GM23338 (cell line): ENCODE results near the gene HRAS. TPM values are rescaled to one million over a fixed set of nuclear protein-coding genes. Genes with fewer than 3 reads are reported as not detected.

ENCODE experiments used
- ATAC-seq: fragments of 200-7000 bp; cut with Tn5 transposase; 3 replicates; pipeline ENCODE4 v1.9.1; 2020
- DNase-seq: peaks from one replicate; pipeline ENCODE4 v3.0.0-alpha.2; 2015; ENCODE audit warnings: low spot score
- H2AFZ ChIP-seq: fragments of 200-600 bp; sonication (generic); 2 replicates; pipeline ENCODE4 v1.8.0; 2016; ENCODE audit warnings: antibody characterized with exemption, mild to moderate bottlenecking, moderate library complexity
- H3F3A ChIP-seq: fragments of 200-600 bp; sonication (generic); replicated peaks from 2 replicates; pipeline ENCODE4 v1.8.0; 2017; ENCODE audit warnings: antibody characterized with exemption, mixed run types, low read depth
- H3K27ac ChIP-seq: fragments of 200-600 bp; sonication (generic); 2 replicates; pipeline ENCODE4 v1.6.1; 2016; ENCODE audit warnings: low read depth
- H3K27me3 ChIP-seq: fragments of 200-600 bp; sonication (generic); 2 replicates; pipeline ENCODE4 v1.8.0; 2016; ENCODE audit warnings: mild to moderate bottlenecking, mixed run types, moderate library complexity; ENCODE audit not compliant: insufficient read depth
- H3K36me3 ChIP-seq: fragments of 200-600 bp; sonication (generic); 2 replicates; pipeline ENCODE4 v1.8.0; 2016; ENCODE audit warnings: mild to moderate bottlenecking; ENCODE audit not compliant: insufficient read depth
- H3K4me1 ChIP-seq: fragments of 200-600 bp; sonication (generic); 2 replicates; pipeline ENCODE4 v1.8.0; 2016; ENCODE audit warnings: mild to moderate bottlenecking, moderate library complexity; ENCODE audit not compliant: insufficient read depth
- H3K4me2 ChIP-seq: fragments of 200-600 bp; sonication (generic); 2 replicates; pipeline ENCODE4 v1.7.1; 2017; ENCODE audit warnings: mixed run types
- H3K4me3 ChIP-seq: fragments of 200-600 bp; sonication (generic); 2 replicates; pipeline ENCODE4 v1.6.1; 2016; ENCODE audit warnings: mixed run types
- H3K79me2 ChIP-seq: fragments of 200-600 bp; sonication (generic); replicated peaks from 2 replicates; pipeline ENCODE4 v1.8.0; 2017; ENCODE audit warnings: mild to moderate bottlenecking; ENCODE audit not compliant: insufficient read depth
- H3K9me2 ChIP-seq: fragments of 200-600 bp; sonication (generic); 2 replicates; pipeline ENCODE4 v1.8.0; 2017; ENCODE audit not compliant: insufficient read depth
- H4K20me1 ChIP-seq: fragments of 200-600 bp; sonication (generic); replicated peaks from 2 replicates; pipeline ENCODE4 v1.8.0; 2017; ENCODE audit warnings: mild to moderate bottlenecking; ENCODE audit not compliant: insufficient read depth
- H3K27ac Mint-ChIP-seq: 2 replicates; pipeline ENCODE4 v1.8.0; 2020; ENCODE audit warnings: inconsistent platforms, mild to moderate bottlenecking, moderate library complexity, mixed read lengths
- H3K27me3 Mint-ChIP-seq: 3 replicates; pipeline ENCODE4 v1.8.0; 2022; ENCODE audit warnings: low read depth, mild to moderate bottlenecking, moderate library complexity, mixed read lengths, inconsistent platforms; ENCODE audit not compliant: insufficient read depth, poor library complexity
- H3K36me3 Mint-ChIP-seq: 3 replicates; pipeline ENCODE4 v1.8.0; 2021; ENCODE audit warnings: low read depth, mild to moderate bottlenecking, inconsistent platforms, moderate library complexity, mixed read lengths
- H3K4me1 Mint-ChIP-seq: 3 replicates; pipeline ENCODE4 v1.8.0; 2020; ENCODE audit warnings: mild to moderate bottlenecking, inconsistent platforms, mixed read lengths
- H3K4me3 Mint-ChIP-seq: 3 replicates; pipeline ENCODE4 v1.8.0; 2021; ENCODE audit warnings: moderate library complexity, mild to moderate bottlenecking, inconsistent platforms, mixed read lengths
- H3K9me3 Mint-ChIP-seq: 3 replicates; pipeline ENCODE4 v1.8.0; 2020; ENCODE audit warnings: moderate library complexity, mild to moderate bottlenecking, inconsistent platforms, mixed read lengths
- CREB1 ChIP-seq: fragments of 250-450 bp; sonication (Bioruptor Pico); IDR thresholded peaks from 2 replicates; pipeline ENCODE4 v1.5.0; 2020; ENCODE audit warnings: low read depth, mild to moderate bottlenecking, moderate library complexity
- ETS1 ChIP-seq: IDR thresholded peaks from 2 replicates; pipeline ENCODE4 v1.6.1; 2016; ENCODE audit warnings: antibody characterized with exemption
- EZH2 ChIP-seq: fragments of 200-600 bp; sonication (generic); IDR thresholded peaks from one replicate; pipeline ENCODE4 v1.8.0; 2017; ENCODE audit warnings: antibody characterized with exemption, mild to moderate bottlenecking, low read depth; ENCODE audit not compliant: unreplicated experiment
- EZH2phosphoT487 ChIP-seq: fragments of 200-600 bp; sonication (generic); IDR thresholded peaks from one replicate; pipeline ENCODE4 v1.8.1; 2018; ENCODE audit warnings: antibody characterized with exemption; ENCODE audit not compliant: unreplicated experiment
- JUNB ChIP-seq: IDR thresholded peaks from one replicate; pipeline ENCODE4 v1.6.1; 2016; ENCODE audit warnings: antibody characterized with exemption; ENCODE audit not compliant: unreplicated experiment
- NANOG ChIP-seq: IDR thresholded peaks from 2 replicates; pipeline ENCODE4 v1.6.1; 2016; ENCODE audit warnings: antibody characterized with exemption, borderline replicate concordance
- POLR2AphosphoS5 ChIP-seq: IDR thresholded peaks from 2 replicates; pipeline ENCODE4 v1.6.1; 2016; ENCODE audit warnings: antibody characterized with exemption, low read depth
- STAT1 ChIP-seq: IDR thresholded peaks from one replicate; pipeline ENCODE4 v1.6.1; 2016; ENCODE audit warnings: antibody characterized with exemption; ENCODE audit not compliant: unreplicated experiment
- ZNF114 ChIP-seq: fragments of 250-450 bp; sonication (Bioruptor Pico); IDR thresholded peaks from 2 replicates; pipeline ENCODE4 v1.5.0; 2020; ENCODE audit warnings: mild to moderate bottlenecking, moderate library complexity
- ZNF331 ChIP-seq: fragments of 250-450 bp; sonication (Bioruptor Pico); IDR thresholded peaks from 2 replicates; pipeline ENCODE4 v1.5.0; 2020; ENCODE audit warnings: low read depth, mild to moderate bottlenecking, moderate library complexity
- polyA plus RNA-seq: library from polyadenylated mRNA; unstranded; fragments of >200 nt; fragmentation: Nextera tagmentation; extraction: Ambion mirVana; gene quantifications from 2 replicates; pipeline ENCODE4 v1.2.1, GENCODE V29; 2016
- total RNA-seq: library from RNA; depleted of rRNA; stranded (reverse); fragments of >200 nt; shearing (Covaris generic); gene quantifications from 2 replicates; pipeline ENCODE4 v1.2.3, GENCODE V29; 2014
- TF ChIP-seq, protein P1 (sequence below): IDR thresholded peaks from one replicate; pipeline ENCODE4 v1.6.1; 2018; ENCODE audit warnings: antibody characterized with exemption; ENCODE audit not compliant: unreplicated experiment
- TF ChIP-seq, protein P2 (sequence below): fragments of 250-450 bp; sonication (Bioruptor Pico); IDR thresholded peaks from 2 replicates; pipeline ENCODE4 v1.5.0; 2020; ENCODE audit warnings: mild to moderate bottlenecking, moderate library complexity
- TF ChIP-seq, protein P3 (sequence below), 2 experiments: fragments of 200-600 bp in 1 of 2; sonication (generic) in 1 of 2; conservative IDR thresholded peaks; 2 replicates each; pipeline versions ENCODE4 v1.5.1 to v1.6.1; 2016 to 2017; ENCODE audit warnings: antibody characterized with exemption in 2 of 2, low read depth in 2 of 2, mild to moderate bottlenecking in 2 of 2, moderate library complexity in 1 of 2

HRAS gene
- total and polyA plus RNA-seq, 2 experiments from 2014 or later: 37.9 to 48.7 TPM

GRCh38 chr11:539971-540481 is 4.7 kb upstream of the HRAS start:
- Mint-ChIP-seq H3K4me3 (no peak overlapping the region), H3K4me1 (peaks cover 3% of the 10 kb centered on the region; the same call in 2 of the 3 replicates), H3K27me3 (peaks cover 23% of the 10 kb centered on the region), H3K9me3 (peaks cover 2% of the 10 kb centered on the region; the same call in 2 of the 3 replicates), H3K36me3 (peaks cover 5% of the 10 kb centered on the region), H3K27ac (no peak overlapping the region)
- DNase-seq (no peak), ATAC-seq (no peak)
- no peaks in the 10 kb centered on the region for H4K20me1 ChIP-seq
- no peaks in the 10 kb centered on the region for H3K9me2 ChIP-seq
- no peak for TF ChIP-seq ZNF331 (CRISPR knock-in tag)
- TF ChIP-seq JUNB: no peak
- TF ChIP-seq ETS1: no peak
- TF ChIP-seq POLR2AphosphoS5: no peak
- TF ChIP-seq EZH2: no peak
- TF ChIP-seq CREB1 (CRISPR knock-in tag): no peak
- TF ChIP-seq ZNF114: no peak
- no peak for TF ChIP-seq NANOG
- no peak for TF ChIP-seq STAT1
- TF ChIP-seq, protein P1, sequence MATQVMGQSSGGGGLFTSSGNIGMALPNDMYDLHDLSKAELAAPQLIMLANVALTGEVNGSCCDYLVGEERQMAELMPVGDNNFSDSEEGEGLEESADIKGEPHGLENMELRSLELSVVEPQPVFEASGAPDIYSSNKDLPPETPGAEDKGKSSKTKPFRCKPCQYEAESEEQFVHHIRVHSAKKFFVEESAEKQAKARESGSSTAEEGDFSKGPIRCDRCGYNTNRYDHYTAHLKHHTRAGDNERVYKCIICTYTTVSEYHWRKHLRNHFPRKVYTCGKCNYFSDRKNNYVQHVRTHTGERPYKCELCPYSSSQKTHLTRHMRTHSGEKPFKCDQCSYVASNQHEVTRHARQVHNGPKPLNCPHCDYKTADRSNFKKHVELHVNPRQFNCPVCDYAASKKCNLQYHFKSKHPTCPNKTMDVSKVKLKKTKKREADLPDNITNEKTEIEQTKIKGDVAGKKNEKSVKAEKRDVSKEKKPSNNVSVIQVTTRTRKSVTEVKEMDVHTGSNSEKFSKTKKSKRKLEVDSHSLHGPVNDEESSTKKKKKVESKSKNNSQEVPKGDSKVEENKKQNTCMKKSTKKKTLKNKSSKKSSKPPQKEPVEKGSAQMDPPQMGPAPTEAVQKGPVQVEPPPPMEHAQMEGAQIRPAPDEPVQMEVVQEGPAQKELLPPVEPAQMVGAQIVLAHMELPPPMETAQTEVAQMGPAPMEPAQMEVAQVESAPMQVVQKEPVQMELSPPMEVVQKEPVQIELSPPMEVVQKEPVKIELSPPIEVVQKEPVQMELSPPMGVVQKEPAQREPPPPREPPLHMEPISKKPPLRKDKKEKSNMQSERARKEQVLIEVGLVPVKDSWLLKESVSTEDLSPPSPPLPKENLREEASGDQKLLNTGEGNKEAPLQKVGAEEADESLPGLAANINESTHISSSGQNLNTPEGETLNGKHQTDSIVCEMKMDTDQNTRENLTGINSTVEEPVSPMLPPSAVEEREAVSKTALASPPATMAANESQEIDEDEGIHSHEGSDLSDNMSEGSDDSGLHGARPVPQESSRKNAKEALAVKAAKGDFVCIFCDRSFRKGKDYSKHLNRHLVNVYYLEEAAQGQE: no peak
- TF ChIP-seq, protein P2, sequence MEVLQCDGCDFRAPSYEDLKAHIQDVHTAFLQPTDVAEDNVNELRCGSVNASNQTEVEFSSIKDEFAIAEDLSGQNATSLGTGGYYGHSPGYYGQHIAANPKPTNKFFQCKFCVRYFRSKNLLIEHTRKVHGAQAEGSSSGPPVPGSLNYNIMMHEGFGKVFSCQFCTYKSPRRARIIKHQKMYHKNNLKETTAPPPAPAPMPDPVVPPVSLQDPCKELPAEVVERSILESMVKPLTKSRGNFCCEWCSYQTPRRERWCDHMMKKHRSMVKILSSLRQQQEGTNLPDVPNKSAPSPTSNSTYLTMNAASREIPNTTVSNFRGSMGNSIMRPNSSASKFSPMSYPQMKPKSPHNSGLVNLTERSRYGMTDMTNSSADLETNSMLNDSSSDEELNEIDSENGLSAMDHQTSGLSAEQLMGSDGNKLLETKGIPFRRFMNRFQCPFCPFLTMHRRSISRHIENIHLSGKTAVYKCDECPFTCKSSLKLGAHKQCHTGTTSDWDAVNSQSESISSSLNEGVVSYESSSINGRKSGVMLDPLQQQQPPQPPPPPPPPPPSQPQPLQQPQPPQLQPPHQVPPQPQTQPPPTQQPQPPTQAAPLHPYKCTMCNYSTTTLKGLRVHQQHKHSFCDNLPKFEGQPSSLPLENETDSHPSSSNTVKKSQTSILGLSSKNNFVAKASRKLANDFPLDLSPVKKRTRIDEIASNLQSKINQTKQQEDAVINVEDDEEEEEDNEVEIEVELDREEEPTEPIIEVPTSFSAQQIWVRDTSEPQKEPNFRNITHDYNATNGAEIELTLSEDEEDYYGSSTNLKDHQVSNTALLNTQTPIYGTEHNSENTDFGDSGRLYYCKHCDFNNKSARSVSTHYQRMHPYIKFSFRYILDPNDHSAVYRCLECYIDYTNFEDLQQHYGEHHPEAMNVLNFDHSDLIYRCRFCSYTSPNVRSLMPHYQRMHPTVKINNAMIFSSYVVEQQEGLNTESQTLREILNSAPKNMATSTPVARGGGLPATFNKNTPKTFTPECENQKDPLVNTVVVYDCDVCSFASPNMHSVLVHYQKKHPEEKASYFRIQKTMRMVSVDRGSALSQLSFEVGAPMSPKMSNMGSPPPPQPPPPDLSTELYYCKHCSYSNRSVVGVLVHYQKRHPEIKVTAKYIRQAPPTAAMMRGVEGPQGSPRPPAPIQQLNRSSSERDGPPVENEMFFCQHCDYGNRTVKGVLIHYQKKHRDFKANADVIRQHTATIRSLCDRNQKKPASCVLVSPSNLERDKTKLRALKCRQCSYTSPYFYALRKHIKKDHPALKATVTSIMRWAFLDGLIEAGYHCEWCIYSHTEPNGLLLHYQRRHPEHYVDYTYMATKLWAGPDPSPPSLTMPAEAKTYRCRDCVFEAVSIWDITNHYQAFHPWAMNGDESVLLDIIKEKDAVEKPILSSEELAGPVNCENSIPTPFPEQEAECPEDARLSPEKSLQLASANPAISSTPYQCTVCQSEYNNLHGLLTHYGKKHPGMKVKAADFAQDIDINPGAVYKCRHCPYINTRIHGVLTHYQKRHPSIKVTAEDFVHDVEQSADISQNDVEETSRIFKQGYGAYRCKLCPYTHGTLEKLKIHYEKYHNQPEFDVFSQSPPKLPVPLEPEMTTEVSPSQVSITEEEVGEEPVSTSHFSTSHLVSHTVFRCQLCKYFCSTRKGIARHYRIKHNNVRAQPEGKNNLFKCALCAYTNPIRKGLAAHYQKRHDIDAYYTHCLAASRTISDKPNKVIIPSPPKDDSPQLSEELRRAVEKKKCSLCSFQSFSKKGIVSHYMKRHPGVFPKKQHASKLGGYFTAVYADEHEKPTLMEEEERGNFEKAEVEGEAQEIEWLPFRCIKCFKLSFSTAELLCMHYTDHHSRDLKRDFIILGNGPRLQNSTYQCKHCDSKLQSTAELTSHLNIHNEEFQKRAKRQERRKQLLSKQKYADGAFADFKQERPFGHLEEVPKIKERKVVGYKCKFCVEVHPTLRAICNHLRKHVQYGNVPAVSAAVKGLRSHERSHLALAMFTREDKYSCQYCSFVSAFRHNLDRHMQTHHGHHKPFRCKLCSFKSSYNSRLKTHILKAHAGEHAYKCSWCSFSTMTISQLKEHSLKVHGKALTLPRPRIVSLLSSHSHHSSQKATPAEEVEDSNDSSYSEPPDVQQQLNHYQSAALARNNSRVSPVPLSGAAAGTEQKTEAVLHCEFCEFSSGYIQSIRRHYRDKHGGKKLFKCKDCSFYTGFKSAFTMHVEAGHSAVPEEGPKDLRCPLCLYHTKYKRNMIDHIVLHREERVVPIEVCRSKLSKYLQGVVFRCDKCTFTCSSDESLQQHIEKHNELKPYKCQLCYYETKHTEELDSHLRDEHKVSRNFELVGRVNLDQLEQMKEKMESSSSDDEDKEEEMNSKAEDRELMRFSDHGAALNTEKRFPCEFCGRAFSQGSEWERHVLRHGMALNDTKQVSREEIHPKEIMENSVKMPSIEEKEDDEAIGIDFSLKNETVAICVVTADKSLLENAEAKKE (CRISPR knock-in tag): no peak
- no peak for TF ChIP-seq EZH2phosphoT487
- TF ChIP-seq, protein P3, sequence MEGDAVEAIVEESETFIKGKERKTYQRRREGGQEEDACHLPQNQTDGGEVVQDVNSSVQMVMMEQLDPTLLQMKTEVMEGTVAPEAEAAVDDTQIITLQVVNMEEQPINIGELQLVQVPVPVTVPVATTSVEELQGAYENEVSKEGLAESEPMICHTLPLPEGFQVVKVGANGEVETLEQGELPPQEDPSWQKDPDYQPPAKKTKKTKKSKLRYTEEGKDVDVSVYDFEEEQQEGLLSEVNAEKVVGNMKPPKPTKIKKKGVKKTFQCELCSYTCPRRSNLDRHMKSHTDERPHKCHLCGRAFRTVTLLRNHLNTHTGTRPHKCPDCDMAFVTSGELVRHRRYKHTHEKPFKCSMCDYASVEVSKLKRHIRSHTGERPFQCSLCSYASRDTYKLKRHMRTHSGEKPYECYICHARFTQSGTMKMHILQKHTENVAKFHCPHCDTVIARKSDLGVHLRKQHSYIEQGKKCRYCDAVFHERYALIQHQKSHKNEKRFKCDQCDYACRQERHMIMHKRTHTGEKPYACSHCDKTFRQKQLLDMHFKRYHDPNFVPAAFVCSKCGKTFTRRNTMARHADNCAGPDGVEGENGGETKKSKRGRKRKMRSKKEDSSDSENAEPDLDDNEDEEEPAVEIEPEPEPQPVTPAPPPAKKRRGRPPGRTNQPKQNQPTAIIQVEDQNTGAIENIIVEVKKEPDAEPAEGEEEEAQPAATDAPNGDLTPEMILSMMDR (conservative IDR thresholded peaks at IDR 0.05; ENCODE audit: low read depth in 2 of 2): no peak
- no peak overlapping the region for H3K27ac ChIP-seq
- H3K4me1 ChIP-seq: no peaks in the 10 kb centered on the region; the same call in 1 of the 2 replicates
- peaks cover 17% of the 10 kb centered on the region; the same call in 1 of the 2 replicates for H3K27me3 ChIP-seq
- no peak overlapping the region for H3K4me2 ChIP-seq
- H3K79me2 ChIP-seq: no peaks in the 10 kb centered on the region
- H3K36me3 ChIP-seq: no peaks in the 10 kb centered on the region
- peaks cover 11% of the 10 kb centered on the region for H3F3A ChIP-seq
- no peak overlapping the region for H2AFZ ChIP-seq
- H3K4me3 ChIP-seq: no peak overlapping the region
